D721Med (cell line): ENCODE results near the gene PCDHGA3.
"Not testable (repeated sequence)": the region's sequence is repeated elsewhere in the genome, so short reads cannot be mapped to it uniquely, and the experiment has no call there.

ENCODE experiments used
- DNase-seq: peaks from one replicate; pipeline ENCODE4 v3.0.0; 2011; ENCODE audit warnings: low spot score; ENCODE audit not compliant: insufficient read length
- FAIRE-seq: peaks from 2 replicates; lab custom pipeline; 2011; peaks lifted over from hg19 to GRCh38; lab: Jason Lieb, UNC
- CTCF ChIP-seq: IDR thresholded peaks from 2 replicates; pipeline ENCODE4 v1.5.1; 2012; ENCODE audit warnings: mild to moderate bottlenecking, control low read depth; ENCODE audit not compliant: insufficient read depth; ENCODE audit errors: missing control alignments

PCDHGA3 gene

GRCh38 chr5:141373673-141374317 lies 30.2 kb downstream of the PCDHGA3 start, which contains the start of gene PCDHGA6:
TSS of gene PCDHGA6 (plus strand) at chr5:141373891. CDS start at chr5:141374084, 193 bp downstream.
- no peak for DNase-seq
- no peak for FAIRE-seq

GRCh38 chr5:141374627-141375026 lies 31.0 kb downstream of the PCDHGA3 start:
- FAIRE-seq (no peak), DNase-seq (no peak)
- no peak for TF ChIP-seq CTCF

More at GRCh38 chr5:141373673-141374317, 30.2 kb downstream of the PCDHGA3 start, which contains the start of gene PCDHGA6:
- peak; percentile 11 for TF ChIP-seq CTCF

GRCh38 chr5:141375444-141376155 lies 32.0 kb downstream of the PCDHGA3 start:
- not testable (repeated sequence) for FAIRE-seq, DNase-seq

GRCh38 chr5:141382469-141383294 lies 39.1 kb downstream of the PCDHGA3 start, which contains the start of gene PCDHGA7:
TSS of gene PCDHGA7 (plus strand) at chr5:141382742. CDS start at chr5:141382900, 158 bp downstream.
- DNase-seq (no peak), FAIRE-seq (no peak)
- TF ChIP-seq CTCF, result no peak

- TF ChIP-seq CTCF, result no peak
- FAIRE-seq (no peak), DNase-seq (no peak)
Observed at GRCh38 chr5:141383345-141383744, 39.7 kb downstream of the PCDHGA3 start.

GRCh38 chr5:141384471-141385267 lies 41.0 kb downstream of the PCDHGA3 start:
- DNase-seq, result no peak
- no peak for TF ChIP-seq CTCF
- FAIRE-seq, result no peak

- DNase-seq, FAIRE-seq: not testable (repeated sequence)
Observed at GRCh38 chr5:141387557-141388311, 44.1 kb downstream of the PCDHGA3 start, which contains the start of gene PCDHGB4. TSS of gene PCDHGB4 (plus strand) at chr5:141387698. CDS start at chr5:141387885, 187 bp downstream.
